Lower leg skin (tissue), 3 donors: Measurements from ENCODE around the gene TRIM28.

Experiments
- POLR2A ChIP-seq, 2 donors: fragments of 450-650 bp; IDR thresholded peaks; one replicate each; pipeline ENCODE4 v1.6.1; 2016 to 2017; ENCODE audit warnings: antibody characterized with exemption in 2 of 2, mild to moderate bottlenecking in 1 of 2, moderate library complexity in 1 of 2
- TF ChIP-seq, protein P1 (sequence below), 3 donors: fragments of 450-650 bp; IDR thresholded peaks; one replicate each; pipeline ENCODE4 v1.5.1; 2016; ENCODE audit warnings: antibody characterized with exemption in 3 of 3, mild to moderate bottlenecking in 3 of 3, moderate library complexity in 2 of 3

DNA sequence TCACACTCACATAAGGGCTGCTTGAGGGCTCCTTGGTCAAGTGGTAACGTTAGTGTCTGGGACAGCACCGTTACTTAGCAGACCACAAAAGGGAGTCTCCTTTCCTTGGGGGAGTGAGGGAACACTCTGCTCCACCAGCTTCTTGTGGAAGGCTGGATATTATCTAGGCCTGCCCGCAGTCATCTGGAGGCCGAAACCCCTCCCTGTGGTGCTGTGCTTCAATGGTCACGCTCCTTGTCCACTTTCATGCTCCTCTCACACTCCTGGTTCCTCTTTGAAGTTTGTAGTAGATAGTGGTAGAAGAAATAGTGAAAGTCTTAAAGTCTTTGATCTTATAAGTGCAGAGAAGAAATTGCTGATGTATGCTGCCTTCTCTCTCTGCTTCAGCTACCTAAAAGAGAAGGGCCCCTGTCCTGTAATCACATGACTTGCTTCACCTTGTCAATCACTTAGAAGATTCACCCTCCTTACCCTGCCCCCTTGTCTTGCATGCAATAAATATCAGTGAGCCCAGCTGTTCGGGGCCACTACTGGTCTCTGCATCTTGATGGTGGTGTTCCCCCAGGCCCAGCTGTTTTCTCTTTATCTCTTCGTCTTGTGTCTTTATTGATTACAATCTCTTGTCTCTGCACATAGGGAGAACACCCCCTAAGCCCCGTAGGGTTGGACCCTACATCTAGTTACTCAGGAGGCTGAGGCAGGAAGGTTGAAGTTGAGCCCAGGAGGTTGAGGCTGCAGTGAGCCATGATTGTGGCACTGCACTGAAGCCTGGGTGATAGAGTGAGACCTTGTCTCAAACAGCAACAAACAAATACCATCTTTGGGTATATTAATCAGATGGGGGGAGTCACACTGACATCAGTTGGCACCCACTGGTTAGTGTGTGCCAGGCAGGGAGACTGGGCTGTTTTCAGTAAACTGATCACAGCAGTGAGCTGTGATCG, 40.9 kb downstream of the TRIM28 start:
- TF ChIP-seq, protein P1, sequence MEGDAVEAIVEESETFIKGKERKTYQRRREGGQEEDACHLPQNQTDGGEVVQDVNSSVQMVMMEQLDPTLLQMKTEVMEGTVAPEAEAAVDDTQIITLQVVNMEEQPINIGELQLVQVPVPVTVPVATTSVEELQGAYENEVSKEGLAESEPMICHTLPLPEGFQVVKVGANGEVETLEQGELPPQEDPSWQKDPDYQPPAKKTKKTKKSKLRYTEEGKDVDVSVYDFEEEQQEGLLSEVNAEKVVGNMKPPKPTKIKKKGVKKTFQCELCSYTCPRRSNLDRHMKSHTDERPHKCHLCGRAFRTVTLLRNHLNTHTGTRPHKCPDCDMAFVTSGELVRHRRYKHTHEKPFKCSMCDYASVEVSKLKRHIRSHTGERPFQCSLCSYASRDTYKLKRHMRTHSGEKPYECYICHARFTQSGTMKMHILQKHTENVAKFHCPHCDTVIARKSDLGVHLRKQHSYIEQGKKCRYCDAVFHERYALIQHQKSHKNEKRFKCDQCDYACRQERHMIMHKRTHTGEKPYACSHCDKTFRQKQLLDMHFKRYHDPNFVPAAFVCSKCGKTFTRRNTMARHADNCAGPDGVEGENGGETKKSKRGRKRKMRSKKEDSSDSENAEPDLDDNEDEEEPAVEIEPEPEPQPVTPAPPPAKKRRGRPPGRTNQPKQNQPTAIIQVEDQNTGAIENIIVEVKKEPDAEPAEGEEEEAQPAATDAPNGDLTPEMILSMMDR (IDR thresholded peaks at IDR 0.05) = no peak
- no peak for TF ChIP-seq POLR2A (IDR thresholded peaks at IDR 0.05)
